NK-92 (cell line): Measurements from ENCODE around the gene FRMD4A.
"Not testable (repeated sequence)": the region's sequence is repeated elsewhere in the genome, so short reads cannot be mapped to it uniquely, and the experiment has no call there.

Source experiments
- DNase-seq: peaks from one replicate; lab custom pipeline; 2025; ENCODE audit not compliant: unreplicated experiment; lab: John Stamatoyannopoulos, UW

The FRMD4A gene

DNA sequence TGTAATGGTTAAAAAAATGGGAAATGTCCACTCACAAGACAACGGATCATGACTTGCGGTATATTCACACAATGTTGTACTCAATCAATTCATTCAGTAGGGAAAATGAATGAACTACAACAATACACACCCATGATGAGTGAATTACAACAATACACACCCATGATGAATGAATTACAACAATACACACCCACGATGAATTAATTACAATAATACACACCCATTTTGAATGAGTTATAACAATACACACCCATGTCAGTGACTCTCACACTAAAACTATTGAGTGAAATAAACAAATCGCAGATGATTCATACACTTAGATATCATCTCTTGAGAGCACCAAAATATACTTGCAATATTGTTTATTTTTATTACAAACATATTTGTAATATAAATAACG is 174.6 kb downstream of the FRMD4A start:
- DNase-seq: no peak

DNA sequence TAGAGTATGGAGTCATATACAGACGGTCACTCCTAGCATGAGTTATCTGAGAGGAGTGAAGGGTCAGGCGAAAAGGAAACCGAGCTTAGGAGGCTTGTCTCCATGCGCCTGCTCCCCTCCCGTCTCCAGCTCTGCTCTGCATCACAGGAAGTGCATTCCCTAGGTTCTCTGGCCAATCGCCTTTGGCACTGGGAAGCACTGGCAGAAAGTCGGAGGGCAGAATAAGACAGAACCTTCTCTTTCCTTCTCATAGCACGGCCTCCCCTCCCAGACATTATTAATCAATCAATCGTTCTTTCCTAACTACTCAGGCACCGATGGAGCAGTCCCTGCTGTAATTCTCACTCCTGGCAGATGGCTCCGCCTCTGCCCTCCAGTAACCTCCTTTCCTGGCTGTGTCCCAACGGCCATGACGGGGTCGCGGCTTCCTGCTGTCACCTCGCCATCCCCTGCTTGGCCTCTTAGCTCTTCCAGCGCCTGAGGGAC is 177.1 kb downstream of the FRMD4A start:
- no peak for DNase-seq

DNA sequence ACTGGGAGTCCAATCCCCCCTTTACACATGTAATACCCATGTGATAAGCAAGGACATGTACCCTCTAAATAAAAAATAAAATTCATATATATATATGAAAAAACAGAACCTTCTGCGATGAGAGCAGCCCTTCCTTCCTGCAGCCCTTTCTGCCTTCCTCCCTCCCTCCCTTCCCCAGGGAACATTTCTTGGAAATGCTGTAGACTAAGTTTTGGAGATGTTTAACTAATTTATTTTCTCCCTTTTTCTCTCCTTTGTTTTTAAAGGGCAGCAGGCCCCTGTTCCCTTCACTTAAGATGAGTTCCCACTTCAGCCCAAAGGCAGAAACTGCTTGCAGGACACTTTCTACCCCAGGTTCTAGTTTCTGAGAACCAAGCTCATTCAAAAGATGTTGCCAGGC is 179.2 kb downstream of the FRMD4A start:
- no peak for DNase-seq

DNA sequence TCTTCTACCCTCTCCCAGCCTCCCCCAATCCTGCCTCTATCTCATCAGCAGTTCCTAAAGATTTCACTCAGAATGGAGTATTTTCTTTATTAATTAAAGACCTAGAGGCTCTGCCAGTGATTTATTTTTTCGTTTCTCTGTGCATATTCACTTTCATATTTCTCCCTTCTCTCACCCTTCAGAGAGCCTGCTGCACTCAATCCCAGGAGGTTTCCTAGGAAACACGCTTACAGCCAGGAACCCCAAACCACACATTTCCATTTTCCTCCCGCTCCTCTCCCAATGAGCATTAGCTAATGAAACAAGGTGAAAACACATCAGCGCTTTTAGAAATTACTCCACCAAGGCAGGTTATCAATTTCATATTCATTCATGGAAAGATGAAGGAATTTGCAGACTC is 180.2 kb downstream of the FRMD4A start:
- no peak for DNase-seq

DNA sequence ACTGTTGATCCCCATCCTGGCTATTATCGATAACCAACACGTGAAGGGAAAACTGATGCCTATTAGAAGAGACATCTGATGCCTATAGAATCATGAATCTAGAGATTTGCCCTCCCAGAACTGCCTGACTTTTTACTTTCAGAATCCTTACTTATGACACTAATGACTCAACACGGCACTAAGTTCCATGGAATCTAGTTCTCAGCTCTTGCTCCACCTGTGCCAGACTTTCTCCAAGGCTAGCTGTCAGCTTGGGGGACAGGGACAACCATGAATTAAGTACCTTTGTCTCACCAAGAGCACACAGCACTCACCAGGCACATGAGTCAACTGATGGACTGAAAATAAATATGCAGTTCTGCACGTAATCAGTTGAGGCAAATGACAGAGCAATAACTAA is 184.2 kb downstream of the FRMD4A start:
- DNase-seq: no peak

DNA sequence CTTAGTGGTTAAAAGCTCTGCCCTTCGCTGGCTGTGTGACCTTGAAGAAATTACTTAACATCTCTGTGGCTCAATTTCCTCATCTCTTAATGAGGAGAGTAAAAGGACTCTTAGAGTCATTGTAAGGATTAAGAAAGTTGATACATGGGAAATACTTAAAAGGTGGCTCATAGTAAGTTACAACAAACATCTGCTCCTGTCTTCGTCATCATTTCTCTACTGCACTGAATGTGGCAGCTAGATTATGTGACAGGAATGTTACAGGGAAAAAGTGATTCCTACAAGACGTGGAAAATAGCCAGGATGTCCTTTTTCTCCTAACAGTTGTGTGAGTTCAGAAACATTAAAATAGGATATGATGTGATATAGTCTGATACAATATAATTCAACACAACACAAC is 184.7 kb downstream of the FRMD4A start:
- DNase-seq: no peak

DNA sequence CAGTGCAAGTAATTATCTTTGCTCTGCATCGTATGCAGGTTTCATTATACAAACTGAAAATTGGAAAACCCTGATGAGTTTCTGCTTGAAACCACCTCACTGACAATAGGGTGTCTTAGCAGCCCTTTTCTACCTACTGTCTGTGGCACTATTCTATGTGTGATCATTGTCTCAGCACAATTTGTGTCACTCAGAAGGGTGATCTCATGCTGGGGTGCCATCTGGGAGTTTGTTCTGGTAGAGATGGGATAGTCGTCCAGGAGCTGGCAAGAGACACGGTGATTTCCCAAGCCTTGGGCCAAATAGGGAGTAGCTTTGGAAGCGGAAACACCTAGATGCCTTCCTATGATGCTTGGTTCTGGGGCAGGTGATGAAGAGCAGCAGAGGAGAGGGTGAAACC is 186.3 kb downstream of the FRMD4A start:
- no peak for DNase-seq

DNA sequence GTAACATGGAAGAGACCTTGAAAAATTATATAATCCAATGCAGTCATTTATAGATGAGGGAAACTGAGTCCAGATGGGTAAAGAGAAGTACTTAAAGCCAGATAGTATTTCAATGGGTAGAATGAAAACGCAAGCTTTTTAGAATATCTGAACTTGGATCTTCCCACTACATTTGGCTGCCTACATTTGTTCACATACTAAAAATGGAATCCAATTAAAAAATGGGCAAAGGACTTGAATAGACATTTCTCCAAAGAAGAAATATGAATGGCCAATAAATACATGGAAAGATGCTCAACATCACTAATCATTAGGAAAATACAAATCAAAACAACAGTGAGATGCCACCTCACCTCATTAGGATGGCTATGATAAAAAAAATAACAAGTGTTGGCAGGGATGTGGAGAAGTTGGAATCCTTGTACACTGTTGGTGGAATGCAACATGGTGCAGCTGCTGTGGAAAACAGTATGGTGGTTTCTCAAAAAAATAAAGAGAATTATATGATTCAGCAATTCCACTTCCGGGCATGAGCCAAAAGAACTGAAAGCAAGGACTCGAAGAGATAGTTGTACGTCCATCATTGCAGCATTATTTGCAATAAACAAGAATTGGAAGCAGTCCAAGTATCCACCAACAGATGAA is 188.0 kb downstream of the FRMD4A start:
- no peak for DNase-seq

DNA sequence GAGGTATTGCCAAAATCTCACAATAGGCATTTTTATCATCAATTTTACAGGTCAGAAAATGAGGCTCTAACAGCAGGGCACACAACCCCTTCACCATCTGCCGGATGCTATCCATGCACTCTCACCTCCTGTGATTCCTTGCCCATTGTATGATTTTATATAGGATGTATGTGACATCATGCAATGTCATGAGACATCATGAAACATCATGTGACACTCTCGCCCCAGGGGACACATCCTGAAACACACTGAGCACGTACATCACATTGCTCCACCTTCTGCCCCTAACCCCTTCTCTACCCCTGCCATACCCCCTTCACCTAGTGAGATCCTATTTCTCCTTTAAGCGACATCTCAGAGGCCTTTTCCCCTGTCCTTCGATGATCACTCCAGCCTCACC is 189.4 kb downstream of the FRMD4A start:
- no peak for DNase-seq

DNA sequence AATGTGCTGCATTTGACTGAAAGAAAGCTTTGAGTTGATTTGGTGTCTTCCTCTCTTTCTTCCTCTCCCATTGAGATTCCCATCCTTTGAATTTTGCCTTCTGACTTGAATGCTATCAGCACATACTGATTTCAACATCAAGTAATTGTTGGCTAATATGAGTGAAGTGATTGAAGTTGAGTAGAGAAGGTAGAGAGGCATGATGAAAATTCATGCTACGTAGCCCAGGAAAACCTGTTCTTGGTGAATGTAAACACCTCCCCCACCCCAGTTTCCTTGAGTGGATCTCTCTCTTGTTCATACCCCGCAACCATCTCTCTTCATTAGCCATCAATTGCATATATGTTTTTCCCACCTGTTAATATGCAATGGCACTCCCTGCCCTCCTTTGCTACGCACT is 193.3 kb downstream of the FRMD4A start:
- DNase-seq: no peak

DNA sequence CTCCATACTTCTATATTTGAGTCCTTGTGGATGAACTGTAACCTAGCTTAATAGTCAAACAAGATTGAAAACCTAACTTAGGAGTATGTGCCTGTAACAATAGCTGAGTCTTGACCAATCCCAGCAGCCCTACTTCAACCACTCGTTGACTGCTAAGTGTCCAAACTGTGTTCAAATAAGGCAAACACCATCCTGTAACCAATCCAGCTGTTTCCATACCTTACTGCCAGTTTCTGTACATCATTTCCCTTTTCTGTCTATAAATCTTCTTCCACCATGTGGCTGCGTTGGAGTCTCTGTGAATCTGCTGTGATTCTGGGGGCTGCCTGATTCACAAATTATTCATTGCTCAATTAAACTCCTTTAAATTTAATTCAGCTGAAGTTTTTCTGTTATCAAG is 195.5 kb downstream of the FRMD4A start:
- DNase-seq: not testable (repeated sequence)

DNA sequence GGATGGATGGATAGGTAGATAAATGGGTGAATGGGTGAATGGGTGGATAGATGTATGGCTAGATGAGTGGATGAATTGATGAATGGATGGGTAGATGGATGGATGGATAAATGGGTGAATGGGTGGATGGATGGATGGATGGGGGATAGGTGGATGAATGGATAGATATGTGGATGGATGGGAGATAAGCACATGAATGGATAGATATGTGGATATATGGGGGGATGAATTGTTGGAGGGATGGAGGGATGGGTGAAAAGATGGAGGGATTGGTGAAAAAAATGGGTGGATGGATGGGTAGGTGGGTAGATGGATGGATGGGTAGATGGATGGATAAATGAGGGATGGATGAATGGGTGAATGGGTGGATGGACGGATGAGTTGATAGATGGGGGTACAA is 196.4 kb downstream of the FRMD4A start:
- no peak for DNase-seq

DNA sequence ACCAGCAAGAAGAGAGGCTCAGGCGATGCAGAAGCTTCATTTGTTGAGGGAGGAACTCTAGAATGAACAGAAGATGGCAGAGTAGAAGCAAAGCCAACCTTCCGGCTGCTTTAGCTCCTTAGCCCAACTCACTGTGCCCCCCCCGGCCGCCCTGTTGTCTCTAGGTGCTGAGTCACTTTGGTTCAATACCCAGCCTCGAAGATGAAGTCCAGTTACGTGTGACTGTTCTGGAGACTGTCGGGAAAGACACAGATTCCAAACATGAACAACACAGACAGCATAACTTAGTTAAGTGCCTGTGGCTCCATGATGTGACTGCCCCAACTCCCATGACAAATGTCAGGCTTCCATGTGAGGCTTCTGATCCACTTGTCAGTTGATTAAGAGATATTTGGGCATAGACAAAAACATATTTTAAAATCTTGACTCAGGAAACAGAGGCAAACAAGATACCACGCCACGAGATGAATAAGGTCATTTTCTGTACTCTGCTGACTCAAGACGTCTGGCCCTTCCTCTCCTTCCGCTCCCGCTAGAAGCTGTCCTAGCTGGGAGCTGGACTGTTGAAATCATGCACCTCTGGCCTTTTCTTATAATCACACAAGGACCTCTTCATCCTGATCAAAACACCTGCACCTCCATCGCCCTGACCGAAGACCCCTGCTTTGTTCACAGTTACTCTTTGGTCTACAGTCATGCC is 199.3 kb downstream of the FRMD4A start:
- DNase-seq: no peak

DNA sequence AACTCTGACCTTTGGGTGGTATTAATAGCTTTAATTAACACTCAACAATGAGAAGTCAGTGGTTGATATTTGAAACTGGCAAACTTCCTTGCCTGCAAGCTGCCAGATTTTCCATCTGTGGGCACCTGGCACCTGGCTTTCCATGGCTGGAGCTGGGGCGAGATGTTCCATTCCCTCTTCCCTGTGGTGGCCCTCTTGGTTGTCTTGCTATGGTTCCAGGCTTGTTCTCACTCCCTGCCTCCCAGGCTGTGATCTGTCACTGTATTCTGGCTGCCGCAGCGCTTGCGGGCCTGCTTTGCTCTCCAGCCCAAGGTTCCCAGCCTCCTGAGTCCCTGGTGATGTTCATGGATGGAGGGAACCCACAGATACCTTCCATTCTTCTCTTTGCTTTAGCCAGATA is 201.0 kb downstream of the FRMD4A start:
- DNase-seq: no peak

DNA sequence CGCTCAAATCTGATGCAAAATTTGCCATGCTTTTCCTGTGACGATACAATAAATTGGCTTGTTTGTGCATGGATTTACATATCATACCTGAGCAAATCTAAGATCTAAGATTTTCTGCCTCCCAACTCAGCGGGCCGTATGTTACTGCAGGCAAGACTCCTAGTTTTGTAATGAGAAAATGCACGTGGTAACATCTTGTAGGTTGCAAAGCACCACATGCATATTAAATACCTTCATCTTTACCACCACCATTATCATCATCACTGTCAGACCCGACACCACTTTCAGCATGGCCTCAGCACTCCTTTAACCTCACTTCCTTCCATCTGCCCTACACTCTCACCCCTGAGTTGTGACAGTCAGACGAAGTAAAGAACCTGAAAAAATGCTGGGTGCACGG is 202.2 kb downstream of the FRMD4A start:
- DNase-seq: no peak

DNA sequence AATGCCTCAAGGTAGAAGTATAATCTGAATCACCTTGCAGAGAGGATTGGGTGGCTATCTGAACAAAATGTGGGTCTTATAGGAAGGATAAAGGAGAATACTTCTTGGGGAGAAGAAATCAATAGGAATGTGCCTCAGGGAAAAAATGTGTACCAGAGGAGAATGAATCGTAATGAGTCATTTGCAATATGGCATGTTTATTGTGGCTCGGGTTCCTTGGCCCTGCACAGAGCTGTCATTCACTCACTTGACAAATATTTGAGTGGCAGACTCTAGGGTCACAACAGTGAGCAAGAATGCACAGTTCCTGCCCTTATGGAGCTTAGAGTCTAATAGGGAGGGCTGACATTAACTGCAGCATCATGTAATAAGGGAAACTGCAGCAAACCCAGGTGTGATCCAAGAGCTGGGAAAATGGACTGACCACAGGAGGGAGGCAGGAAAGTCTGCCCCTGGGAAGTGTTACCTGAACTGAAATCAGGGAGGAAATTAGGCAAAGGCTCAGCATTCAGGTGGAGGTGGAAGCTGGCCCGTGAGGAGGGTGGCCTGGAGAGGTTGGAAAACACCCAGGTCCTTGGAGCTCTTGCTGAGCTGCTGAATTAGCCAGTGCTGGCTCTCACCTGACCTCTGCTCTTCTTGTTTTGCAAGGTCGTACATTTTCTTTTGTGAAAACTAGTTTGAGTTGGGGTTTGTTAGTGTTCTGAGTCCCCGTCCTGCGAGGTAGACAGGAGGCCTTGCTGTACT is 203.9 kb downstream of the FRMD4A start:
- DNase-seq: no peak

DNA sequence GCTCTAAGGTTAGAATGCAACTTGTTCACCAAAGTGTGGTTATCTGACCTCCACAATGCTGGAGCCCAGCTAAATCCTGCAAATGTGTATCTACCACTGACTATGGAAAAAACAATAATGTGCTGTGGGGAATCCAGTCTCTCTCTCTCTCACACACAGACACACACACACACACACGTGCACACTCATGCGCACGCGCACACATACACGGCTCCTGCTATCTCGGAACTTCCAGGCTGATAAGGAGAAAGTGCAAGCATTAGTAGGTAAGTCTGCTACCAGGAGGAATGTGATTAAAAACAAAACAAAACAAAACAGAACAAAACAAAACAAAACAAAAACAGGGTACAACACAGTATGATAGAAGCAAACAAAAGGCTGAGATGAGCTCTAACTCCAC is 205.2 kb downstream of the FRMD4A start:
- DNase-seq: no peak

DNA sequence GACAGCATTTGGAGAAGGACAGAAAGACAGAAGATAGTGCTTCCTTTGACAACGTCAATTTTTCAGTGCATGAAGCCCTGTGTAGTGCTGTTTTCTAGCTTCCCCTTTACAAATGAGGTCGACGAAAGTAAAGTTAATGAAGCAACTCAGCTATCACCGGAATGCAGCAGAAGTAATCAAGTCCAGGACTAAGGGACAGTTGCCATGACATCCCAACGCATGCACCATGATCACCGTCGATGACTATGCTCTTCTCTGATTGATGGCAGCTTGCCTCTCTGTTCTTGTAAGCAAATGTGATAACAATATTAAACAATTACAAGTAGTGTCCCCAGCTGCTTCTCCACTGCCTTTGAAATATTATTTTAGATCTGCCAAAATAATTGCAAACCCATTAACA is 205.8 kb downstream of the FRMD4A start:
- no peak for DNase-seq

DNA sequence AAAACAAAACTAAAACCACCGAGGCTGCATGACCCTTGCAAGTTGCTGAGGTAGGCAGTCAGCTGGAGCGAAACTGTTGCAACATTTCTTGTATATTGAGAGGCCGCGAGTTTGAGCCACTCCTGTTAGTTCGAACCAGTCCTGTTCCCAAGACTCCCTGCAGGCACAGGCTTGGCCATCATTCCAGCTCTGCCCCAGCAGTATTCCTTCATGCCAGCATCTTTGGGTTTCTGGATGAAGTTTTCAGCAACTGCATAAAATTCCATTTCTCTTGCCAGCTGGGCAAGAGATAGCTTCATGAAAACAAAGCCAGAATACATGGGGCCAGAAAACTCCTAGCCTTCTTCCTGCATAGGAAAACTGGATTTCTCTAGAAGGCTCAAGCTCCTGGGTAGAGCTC is 207.6 kb downstream of the FRMD4A start:
- no peak for DNase-seq

DNA sequence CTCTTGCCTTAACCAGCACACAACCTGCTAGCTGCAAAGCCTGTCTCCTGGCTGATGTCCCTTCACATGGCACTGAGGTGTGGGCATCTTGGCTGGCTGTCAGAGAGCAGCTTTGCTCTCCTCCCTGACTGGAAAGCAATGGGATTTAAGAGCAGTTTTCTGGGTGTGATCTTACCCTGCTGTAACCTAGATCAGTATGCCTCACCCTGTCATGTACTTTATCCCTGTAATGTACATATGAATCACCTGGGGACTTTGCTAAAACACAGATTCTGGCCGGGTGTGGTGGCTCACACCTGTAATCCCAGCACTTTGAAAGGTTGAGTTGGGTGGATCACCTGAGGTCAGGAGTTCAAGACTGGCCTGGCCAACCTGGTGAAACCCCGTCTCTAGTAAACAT is 209.9 kb downstream of the FRMD4A start:
- no peak for DNase-seq

DNA sequence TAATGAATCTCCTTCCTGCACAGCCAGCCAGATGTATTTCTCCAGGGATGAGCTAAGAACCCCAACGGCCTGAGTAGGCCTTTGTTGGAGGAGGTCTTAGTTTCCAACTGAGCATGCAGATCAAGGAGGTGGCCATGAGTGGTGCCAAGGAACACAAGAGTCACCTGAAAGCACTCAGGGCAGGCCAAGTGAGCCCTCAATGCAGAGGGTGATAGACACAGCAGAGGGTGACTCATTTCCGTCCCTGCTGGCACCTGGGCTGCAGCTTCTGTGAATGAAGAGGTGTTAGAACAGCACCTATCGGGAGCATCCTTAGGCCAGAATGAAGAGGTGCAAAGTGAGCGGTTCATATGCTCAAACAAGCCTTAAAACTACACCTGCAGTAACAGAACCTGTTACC is 211.8 kb downstream of the FRMD4A start:
- no peak for DNase-seq

DNA sequence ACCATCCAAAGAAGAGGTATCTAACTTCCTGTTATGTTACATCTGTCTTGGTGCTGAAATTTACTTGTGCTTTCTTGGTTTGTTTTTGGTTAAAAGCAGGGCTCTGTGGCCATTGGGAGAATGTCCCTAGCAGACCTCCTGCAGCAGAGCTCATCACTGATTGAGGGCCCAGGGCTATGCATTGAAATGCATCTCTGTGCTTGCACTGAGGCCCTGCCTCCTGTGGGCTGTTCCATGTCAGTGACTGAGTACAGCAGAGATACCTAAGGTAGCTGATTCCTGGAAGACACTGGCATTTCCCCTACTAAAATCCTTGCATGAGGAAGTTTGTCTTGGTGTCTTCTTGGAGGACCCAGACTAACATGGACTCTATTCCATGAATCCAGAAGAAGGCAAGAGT is 213.9 kb downstream of the FRMD4A start:
- no peak for DNase-seq
